C4-2B (cell line): Measurements from ENCODE around the gene GAS2L1.

ENCODE experiments used
- CTCF ChIP-seq: fragments of 450-650 bp; conservative IDR thresholded peaks from 2 replicates; pipeline ENCODE4 v1.5.1; 2017; ENCODE audit warnings: mild to moderate bottlenecking
- ZFX ChIP-seq: fragments of 450-650 bp; IDR thresholded peaks from 2 replicates; pipeline ENCODE4 v1.6.1; 2017

DNA sequence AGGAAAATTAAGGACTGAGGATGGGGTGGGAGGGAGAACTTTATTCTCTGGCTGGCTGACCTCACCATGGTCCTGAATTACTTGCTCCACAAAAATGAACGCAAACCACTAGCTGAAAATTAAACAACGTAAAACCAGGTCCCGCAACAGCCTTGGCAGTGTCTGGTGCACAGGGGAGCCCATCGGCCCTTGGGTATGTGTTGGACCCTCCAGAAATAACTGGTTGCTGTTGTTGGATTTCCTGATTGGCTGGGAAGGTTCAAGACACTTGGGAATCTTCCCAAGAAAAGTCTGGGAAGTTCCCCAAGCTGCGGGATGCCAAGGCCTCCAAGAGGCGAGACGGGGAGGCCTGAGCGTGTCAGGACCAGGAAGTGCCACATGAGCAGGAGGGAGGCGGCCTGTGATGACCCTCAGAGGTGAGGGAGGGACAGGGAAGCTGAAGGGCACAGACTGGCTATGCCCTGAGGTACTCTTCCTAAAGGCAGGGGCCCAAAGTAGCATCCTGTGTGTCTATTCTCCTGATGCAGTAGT, 19.4 kb downstream of the GAS2L1 start:
- TF ChIP-seq CTCF = no peak
- TF ChIP-seq ZFX = no peak
